T-helper 22 cell (primary cell): ENCODE results near the gene CSNK1E.
A peak's percentile ranks its signal among the peaks of the same experiment; 100 is the strongest.

Experiments
- DNase-seq: peaks from one replicate; pipeline ENCODE4 v3.0.0-alpha.2; 2020; ENCODE audit warnings: low read depth

Gene CSNK1E

DNA sequence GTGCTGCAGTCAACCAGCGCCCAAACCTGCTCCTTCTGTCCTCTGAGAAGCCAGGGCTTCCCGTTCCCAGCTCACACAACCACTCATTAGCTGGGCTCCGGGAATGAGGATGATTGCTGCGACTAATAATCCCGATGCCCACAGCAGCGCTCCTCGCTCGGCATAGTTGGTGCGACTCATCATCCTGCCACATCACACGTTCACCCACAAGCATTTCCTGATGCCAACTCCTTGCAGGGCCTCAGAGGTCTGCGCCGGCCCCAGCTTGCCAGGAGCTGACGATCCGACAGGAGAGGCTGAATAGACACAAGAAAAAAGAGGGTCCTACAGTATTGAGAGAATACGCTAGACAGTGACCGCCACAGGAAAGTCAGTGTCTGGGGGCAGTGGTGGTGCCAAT is 10.6 kb upstream of the CSNK1E start:
- DNase-seq = no peak

DNA sequence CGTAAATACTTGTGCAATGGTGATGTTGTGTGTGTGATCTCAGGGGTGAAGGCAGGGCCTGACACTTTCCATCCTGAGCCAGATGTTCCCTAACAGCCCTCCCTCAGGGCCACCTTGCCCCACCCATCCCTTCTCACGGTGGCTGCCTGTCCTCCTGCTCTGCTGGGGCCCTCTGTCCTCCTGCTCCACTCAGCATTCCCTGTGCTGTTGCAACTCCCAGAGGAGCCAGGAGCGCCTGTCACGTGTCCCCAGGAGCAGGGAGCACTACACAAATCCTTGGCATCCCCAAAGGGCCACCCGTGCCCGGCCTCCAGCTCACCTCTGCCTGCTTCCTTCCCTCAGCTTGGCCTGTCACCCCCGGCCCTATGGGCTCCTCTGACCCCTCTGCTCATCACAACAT is 10.2 kb upstream of the CSNK1E start:
- DNase-seq = no peak

DNA sequence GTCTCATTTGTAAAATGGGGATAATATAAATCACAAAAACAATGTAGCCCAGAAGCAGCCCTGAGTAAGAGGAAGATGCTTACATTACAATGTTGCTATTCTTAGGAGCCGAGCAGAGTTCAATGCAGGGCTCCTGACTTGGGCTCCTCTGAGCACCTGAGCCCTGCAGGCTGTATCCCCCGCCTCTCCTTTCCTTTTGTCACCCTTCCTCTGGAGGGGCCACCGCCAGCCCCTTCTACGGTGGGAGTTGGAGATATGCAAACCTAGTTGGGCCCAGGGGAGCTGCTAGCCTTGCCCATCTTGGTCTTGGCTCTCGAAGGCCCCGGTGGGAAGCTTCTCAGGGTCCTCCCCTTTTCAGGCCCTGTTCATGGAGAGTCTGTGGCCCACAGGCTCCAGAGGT is 8.4 kb upstream of the CSNK1E start:
- no peak for DNase-seq

DNA sequence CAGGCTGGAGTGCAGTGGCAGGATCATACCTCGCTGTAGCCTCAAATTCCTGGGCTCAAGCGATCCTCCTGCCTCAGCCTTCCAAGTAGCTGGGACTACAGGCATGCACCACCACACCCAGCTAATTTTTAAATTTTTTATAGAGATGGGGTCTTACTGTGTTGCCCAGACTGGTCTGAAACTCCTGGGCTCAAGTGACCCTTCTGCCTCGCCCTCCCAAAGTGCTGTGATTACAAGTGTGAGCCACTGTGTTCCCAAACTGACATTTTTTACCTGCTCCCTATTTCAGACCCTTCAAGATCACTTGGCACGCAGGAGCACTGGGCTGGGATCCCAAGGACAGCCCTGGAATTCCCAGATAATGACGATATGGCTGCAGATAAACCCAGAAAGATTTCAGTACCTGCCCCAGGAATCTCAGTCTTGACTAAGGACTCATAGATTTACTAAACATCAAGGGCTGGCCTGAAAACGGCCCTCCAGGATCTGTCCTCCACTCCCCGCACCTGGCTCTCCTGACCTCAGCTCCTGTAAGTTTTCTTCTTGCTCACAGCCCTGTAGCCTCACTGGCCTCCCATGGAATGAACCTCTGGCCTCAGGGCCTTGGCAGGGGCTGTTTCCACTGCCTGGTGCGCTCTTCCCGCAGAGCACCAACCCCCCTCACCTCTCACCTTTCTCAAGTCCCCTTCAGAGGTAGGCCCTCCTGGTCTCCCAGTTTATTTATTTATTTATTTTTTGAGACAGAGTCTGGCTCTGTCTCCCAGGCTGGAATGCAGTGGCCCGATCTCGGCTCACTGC is 3.6 kb upstream of the CSNK1E start:
- no peak for DNase-seq

DNA sequence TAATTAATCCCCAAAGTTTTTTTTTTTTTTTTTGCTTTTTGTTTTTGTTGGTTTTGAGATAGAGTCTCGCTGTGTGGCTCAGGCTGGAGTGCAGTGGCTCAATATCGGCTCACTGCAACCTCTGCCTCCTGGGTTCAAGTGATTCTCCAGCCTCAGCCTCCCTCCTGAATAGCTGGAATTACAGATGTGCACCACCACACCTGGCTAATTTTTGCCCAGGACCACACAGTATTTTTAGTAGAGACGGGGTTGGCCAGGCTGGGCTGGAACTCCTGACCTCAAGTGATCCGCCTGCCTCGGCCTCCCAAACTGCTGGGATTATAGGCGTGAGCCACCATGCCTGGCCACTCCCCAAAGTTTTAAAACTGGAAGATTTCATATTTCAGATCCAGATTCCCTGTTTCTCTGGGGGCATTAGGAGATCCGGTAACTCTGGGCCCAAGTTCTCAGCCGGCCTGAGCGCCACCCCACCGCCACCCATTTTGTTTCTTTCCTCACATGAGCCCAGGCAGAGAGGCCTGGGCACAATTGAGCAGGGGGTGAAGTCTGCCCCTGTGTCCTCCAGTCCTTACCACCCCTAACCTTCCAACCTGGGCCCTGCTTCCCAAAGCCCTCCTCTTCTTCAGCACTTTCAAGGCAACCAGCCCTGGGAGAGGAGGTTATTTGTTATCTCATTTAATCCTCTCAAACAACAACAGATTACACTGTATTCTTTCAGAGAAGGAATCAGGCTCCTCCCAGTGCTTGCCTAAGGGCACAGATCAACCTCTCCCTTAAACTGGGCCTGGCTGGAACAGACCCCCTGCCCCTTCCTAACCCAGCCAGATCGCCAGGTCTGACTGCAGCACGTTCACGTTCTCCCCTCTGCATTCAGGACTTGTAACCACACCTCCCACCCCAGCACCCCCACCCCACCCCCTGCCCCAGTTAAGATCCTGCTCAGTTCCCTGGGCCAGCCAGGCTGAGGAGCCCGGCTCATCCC is 1.9 kb upstream of the CSNK1E start:
- DNase-seq = no peak

DNA sequence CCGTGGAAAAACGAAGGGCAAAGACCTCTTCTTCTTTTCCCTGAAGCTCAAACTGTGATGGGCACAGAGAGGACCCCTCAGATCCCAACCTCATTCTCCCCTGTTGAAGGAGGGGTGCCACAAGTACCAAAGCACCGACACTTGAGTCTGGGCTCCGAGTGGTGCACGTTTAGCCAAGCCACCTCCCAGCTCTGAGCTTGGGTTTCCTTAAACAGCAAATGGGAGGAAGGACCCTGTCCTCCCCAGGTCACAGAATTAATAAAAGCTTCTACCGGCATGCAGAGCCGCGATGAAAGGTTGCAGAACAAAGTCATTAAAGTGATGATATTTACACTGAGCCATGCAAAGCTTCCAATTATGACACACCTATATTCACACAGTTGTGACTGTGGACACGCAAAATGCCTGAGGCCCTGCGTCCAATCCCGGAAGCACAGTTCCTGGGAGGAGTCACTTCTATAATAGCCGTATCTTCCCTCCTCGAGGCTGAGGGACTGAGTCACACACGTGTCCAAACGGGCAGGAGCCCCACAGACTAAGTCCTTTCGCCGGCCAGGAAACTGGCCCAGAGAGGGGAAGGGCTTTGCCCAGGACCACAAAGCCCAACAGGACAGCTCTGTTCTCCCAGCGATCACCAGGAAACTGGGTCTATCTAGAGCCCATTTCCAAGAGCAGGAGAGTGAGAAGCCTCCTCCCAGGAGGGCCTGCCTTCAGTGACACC is 922 bp upstream of the CSNK1E start:
- no peak for DNase-seq

DNA sequence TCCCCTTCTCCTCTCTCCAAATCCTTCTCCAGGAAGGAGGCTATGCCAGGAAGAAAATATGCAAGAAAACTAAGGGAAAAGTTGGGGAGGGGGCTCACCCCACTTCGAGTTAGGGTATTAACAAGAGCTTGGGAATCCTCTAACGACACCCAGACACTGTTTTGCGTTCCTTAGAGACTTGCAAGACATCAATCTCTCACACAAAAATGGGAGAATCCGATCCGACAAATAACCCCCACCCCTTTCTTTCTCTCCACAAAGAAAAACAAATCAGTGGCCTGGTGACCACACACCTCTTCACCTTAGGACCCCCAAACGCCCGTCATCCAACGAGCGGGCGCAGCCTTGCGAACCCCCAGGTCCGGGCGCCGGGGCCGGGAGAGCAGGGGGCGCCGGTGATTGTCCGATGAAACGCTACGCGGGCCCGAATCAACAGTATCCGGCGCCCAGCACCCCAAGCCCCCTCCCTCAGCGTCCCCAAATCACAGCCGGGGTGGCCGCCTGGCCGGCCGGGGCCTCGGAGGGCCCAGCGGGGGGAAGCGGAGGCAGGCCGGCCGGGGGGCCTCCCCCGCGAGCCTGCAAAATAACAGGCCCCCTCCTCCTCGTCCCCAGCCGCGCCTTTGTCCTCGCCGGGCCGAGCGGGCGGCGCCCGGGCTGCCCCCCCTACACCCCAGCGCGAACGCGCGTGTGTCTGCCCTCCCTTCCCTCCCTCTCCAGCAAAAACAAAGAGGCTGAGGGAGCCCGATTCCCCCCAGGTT is 690 bp downstream of the CSNK1E start:
- DNase-seq = peak; percentile 27

DNA sequence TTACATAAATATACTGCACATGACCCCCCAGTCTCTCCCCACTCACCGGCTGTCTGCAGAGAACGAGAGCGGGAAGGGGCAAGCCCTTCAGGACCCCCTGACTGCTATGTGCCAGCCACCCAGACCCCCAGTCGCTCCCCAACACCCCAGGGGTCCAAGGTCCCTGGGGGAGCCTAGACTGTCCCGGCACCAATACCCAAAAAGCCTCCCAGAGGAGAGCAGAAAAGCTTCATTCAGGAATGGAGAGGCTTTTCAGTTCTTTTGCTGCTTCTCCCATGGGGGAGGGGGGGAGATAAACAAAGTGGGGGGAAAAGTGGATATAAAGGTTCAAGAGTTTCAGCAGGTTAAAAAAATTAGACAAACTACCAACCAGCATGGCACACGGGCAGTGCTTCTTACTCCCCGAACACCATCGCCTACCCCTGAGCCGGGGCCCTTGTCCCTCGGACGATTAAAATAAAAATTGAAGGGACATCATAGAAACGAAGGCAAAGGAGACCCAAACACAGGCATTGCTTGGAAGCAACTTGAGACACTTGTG is 1.3 kb downstream of the CSNK1E start:
- no peak for DNase-seq

DNA sequence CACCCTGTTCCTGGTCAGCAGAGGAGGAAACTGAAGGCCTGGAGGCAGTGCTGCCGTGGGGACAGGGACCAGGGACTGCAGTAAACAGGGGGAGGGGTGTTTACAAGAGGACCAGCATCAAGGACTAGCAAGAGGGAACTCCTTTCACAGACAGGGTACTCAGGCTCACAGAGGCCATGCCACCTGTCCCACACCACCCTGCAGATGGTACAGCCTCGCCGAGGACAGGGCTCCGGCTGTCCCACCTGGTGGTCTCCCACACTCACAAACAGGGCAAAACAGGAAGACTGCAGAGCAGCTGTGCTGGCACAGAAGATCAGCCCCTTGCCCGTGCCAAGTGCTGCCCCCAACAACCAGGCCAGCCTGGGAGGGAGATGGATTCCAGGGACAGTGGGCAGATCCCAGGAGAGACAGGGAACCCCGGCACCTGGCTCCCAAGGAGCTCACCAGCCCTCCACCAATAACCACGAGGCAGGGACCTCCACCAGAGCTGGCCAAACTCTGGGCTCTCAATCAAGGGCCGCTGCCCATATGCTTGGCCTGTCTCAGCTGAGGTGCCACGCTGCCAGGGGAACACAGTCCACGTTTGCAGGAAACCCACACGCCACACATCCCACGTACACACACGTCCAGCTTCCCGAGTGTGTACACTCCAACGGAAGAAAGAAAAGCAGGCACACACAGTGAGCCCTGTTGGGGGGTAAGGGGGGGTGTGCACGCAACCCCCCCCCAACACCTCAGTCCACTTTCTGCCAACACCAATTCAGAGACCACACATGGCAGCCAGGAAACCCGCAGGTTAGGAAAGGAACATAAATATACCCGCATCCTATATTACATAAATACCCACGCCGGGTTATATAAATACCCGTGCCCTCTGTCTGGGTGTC is 2.1 kb downstream of the CSNK1E start:
- no peak for DNase-seq

DNA sequence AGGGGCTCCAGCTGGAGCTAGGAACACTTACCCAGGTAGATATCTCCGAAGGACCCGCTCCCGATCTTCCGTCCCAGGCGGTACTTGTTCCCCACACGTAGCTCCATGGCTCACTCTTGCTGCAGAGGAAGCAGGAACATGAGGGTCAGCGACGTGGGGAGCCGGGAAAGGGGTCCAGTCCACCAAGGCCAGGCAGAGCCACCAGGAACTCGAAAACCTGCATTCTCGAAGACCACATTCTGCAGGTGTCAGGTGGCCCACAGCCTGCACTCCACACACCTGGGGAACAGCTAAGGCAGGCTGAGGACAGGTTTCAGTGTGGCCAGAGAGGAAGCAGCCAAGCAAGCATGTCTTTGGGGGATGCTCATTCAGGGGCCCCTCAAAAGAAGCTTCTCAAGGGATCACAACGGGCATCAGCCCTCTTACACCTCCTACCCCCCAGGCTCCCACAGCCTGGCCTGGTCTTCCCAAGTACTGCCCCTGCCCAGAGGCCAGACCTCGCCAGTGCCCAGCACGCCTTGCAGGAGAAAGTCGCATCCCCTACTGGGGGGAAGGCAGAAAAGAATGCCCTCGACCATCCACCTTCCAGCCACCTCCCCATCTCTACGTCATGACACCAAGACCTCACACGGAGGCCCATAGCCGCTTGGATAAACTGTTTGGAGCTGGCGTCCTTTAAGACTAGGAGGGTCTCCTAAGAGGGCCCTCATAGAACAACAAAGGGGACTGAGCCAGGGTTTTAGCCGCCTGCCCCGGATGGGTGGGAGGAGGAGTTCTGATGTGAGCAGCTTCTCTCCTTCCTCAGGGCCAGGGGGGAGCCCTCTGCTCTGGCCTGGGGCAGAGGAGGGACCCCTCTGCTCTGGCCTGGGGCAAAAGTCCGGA is 2.9 kb downstream of the CSNK1E start:
- DNase-seq = no peak

DNA sequence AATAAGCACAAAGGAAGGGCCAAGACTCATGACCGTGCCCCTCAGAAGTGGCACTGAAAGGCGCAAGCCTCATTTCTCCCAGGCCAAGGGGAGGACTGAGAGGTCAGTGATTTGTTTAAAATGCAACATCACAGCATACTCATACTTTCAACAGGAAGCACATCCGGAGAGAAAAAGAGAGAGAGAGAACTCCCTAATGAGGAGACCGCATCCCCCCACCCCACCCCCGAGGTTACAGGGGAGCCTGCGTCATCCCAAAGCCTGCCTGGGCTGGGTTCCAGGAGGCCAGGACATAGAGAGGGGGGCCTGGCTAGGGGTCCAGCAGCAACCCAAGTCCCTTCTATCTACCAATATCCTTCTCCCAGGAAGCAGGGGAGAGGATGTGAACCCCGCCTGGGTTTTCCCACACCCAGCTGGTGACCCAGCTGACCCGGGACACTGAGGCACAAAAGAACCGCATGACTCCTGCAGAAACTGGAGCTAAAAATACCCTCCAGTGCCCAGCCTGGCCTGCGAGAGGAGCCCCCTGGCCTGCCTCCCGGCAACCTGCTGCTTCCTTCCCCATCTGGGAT is 3.8 kb downstream of the CSNK1E start:
- DNase-seq = no peak

DNA sequence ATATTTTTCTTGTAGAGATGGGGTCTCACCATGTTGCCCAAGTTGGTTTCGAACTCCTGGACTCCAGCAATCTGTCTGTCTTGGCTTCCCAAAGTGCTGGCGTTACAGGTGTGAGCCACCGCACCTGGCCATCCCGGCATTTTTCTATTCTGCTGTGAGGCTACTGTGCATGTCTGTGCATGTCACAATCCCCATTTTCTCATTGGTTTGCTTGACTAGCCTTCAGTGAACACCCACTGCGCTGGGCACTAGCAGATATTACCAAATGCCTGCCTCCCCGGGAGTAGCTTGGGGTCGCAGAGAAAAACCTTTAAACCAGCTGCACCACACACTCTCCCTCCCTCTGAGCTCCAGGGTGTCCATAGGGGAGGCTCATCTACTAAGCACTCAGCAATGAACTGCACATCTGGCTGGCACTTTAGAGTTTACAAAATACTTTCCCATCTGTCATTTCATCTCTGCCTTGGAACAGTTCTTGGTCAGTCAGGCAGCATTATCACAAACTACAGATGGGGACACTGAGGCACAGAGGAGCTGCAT is 4.9 kb downstream of the CSNK1E start:
- no peak for DNase-seq

DNA sequence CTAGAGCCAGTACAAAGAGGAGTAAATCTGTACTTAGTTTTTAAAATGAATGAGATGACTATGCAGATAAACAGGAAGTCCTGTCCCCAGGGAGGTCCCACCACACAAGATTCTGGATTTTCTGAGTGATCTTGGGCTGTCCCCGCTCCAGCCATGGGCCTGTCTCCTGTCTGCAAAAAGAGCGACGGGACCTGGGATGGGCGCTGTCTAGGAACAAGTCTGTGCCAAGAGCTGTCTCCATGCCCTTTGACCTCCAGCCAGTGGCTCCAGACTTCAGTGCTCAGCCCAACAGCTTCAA is 6.0 kb downstream of the CSNK1E start:
- no peak for DNase-seq

DNA sequence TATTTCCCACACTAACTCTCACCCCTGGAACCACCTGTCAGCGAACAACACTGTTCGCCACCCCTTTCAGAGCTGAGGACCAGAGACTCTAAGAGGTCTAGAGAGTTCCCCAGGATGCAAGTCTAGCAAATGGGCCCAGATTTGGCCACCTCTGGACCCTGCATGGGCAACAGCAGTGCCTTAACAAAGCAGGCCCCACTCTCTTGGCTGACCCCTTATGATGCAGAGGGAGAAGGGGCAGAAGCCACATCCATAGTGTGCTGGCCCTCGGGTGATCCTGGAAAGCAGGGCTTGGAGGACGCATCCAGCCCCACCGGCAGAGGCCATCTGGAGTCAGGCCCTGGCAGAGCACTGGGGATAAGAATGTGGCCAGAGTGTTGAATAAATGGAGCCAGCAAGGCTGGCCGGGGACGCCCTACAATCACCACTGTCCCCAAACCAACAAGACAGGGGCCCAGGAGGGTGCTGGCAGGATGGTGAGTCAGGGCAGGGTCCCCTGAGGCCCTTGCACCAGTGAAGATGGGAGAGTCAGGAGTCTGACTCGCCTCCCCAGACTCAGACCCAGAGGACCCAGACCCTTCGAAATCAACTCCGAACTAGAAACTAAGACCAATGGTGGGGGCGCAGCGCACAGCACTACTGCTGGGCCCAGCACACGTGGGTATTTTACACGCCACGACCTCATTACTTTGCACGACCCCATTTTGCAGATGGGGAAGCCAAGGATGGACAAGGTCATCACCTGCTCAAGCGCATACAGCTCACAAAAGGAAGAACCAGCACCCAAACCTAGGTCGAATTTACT is 6.5 kb downstream of the CSNK1E start:
- DNase-seq = no peak

DNA sequence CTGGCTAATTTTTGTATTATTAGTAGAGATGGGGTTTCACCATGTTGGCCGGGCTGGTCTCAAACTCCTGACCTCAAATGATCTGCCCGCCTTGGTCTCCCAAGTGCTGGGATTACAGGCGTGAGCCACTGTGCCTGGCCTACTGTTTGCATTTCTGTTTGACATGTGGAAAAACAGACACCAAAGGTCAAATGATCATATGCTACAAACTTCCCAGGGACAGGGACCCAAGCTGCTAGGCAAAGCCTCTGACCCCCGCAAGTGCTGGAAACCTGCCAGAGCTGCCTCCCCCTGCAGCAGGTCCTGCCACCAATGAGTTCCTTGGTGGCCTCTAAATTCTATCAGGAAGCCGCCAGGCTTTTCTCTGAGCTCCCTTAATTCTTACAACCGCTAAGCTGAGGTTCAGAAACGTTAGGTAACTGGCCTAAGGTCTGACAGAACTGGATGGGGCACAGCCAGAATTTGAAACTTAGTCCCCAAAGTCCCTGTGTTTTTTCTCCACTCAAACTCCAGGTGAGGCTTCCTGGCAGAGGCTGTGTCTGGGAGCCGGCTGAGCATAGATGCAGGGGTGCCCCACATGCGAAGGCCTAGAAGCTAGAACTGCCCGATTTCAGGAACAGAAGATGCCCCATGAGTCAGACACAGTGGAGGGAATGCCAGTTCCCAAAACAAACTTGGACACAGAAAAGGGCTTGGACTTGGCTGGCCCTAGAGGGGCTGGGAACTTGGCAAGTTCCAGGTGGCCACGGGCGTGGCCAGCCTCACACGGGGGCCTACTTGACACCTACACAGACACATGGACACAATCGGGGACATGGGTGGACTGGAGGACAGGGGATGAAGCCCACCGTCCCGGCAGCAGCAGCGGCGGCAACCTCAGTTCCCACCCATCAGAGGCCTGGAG is 7.4 kb downstream of the CSNK1E start:
- no peak for DNase-seq

DNA sequence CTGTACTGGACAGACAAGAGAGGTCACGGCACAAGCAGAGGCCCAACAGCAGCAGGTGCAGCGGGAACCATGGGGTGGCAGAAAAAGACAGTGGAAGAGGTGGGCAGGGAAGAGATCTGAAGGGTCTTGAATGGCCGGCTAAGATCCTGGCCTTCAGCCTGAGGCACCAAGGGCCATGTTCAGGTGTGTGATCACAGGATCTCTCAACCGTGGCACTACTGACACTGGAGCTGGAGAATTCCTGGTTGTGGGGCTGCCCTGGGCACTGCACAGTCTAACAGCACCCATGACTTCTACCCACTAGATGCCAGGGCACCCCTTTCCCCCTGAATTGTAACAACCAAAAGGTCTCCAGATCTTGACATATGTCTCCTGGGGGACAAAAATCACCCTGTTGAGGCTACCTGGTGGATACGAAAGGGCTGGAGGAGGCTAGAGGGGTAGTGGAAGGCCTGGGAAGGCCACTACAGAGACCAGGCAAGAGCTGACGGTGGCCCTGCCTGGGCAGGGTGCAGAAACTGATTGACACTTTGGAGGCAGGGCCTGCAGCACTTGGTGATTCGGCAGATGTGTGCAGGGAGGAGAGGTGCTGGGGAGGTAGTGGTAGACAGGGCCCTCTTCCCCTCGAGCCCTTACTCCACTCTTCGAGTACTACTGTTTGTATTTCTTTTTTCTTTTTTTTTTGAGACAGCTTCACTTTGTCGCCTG is 8.3 kb downstream of the CSNK1E start:
- no peak for DNase-seq
